ENCODE measurements around the gene NLK. TPM values are rescaled to one million over a fixed set of nuclear protein-coding genes. Genes with fewer than 3 reads are reported as not detected.
A peak's percentile ranks its signal among the peaks of the same experiment; 100 is the strongest.

Gene NLK
- total and polyA plus RNA-seq, 2 donors (not counting 1 experiment from before 2014, with no cell fraction given), result 14.4 to 16.1 TPM

DNA sequence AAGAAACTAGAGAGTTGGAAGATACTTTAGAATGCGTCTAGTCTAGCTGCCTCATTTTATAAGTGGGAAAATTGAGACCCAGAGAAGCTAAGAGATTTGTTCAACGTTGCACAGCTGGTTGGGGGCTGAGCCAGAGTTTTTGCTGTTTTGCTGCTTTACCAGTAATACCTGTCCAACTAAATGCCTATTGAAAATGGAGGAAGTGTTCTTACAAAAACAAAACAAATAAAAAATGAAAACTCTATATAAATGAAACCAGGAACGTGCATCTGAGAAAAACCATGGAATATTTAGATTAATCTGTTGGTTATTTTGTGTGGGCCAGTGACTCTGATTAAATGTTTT is 13.8 kb downstream of the NLK start:
- no peak for DNase-seq (ENCODE audit: low read depth in 2 of 2)
- H3K27me3 ChIP-seq (ENCODE audit: control insufficient read depth, insufficient read depth, low read length), result no peaks in the 10 kb centered on the region
- no peaks in the 10 kb centered on the region for H3K9me3 ChIP-seq (ENCODE audit: control insufficient read depth, insufficient read depth, low read depth, low read length)
- peaks cover 4% of the 10 kb centered on the region for H3K4me1 ChIP-seq (ENCODE audit: control insufficient read depth, extremely low read depth, insufficient read depth, low read length)
- no peaks in the 10 kb centered on the region for H4K20me1 ChIP-seq (ENCODE audit: control insufficient read depth, extremely low read depth, insufficient read depth, low read length)
- H3K4me2 ChIP-seq (ENCODE audit: extremely low read depth, insufficient read depth, low read length), result no peak overlapping the region
- TF ChIP-seq, protein P1, sequence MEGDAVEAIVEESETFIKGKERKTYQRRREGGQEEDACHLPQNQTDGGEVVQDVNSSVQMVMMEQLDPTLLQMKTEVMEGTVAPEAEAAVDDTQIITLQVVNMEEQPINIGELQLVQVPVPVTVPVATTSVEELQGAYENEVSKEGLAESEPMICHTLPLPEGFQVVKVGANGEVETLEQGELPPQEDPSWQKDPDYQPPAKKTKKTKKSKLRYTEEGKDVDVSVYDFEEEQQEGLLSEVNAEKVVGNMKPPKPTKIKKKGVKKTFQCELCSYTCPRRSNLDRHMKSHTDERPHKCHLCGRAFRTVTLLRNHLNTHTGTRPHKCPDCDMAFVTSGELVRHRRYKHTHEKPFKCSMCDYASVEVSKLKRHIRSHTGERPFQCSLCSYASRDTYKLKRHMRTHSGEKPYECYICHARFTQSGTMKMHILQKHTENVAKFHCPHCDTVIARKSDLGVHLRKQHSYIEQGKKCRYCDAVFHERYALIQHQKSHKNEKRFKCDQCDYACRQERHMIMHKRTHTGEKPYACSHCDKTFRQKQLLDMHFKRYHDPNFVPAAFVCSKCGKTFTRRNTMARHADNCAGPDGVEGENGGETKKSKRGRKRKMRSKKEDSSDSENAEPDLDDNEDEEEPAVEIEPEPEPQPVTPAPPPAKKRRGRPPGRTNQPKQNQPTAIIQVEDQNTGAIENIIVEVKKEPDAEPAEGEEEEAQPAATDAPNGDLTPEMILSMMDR (conservative IDR thresholded peaks at IDR 0.05 in 1 of 2, IDR thresholded peaks at IDR 0.05 in 1 of 2; ENCODE audit: low read depth in 1 of 2, low read length in 2 of 2), result no peak
- TF ChIP-seq EZH2 (IDR thresholded peaks at IDR 0.05; ENCODE audit: low read length, missing control alignments), result no peak
- H3K4me3 ChIP-seq (replicated peaks in 1 of 4; ENCODE audit: control extremely low read depth in 1 of 4, insufficient read depth in 1 of 4, low read depth in 3 of 4, low read length in 4 of 4), result no peak overlapping the region
- H3K27ac ChIP-seq (ENCODE audit: insufficient read depth, low read length), result no peak overlapping the region
- no peak overlapping the region for H2AFZ ChIP-seq (ENCODE audit: low read length)
- peaks cover 23% of the 10 kb centered on the region for H3K79me2 ChIP-seq (ENCODE audit: control insufficient read depth, insufficient read depth, low read length)
- H3K36me3 ChIP-seq (ENCODE audit: control insufficient read depth, insufficient read depth, low read length), result no peaks in the 10 kb centered on the region
- no peak overlapping the region for H3K9ac ChIP-seq (ENCODE audit: insufficient read depth, low read length)

DNA sequence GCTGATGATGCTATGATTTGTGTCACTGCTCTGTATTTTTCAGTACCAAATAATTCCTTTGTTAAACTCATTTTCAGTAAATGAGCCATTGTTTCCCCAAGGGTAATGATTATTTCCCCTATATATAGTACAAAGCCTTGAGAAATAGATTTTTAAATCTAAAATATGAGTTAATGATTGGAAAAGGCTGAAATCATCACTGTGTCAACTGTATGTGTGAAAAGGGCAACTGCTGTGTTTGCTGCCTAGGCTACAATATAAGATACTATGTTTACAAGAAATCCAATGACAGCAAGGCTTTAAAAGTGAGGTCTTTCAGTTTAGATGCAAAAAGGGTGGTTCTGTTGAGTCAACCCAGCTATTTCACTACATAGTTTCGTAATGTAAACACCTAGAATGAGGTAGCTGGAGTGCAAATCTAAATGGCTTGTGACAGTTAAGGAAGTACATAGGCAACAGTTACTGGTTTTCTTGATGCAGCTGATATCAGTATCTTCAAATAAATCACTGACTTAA is 15.3 kb downstream of the NLK start:
- TF ChIP-seq, protein P1 (conservative IDR thresholded peaks at IDR 0.05 in 1 of 2, IDR thresholded peaks at IDR 0.05 in 1 of 2; ENCODE audit: low read depth in 1 of 2, low read length in 2 of 2), result no peak
- no peak for TF ChIP-seq EZH2 (IDR thresholded peaks at IDR 0.05; ENCODE audit: low read length, missing control alignments)
- Histone ChIP-seq H4K20me1 (ENCODE audit: control insufficient read depth, extremely low read depth, insufficient read depth, low read length) (no peaks in the 10 kb centered on the region), H3K27ac (ENCODE audit: insufficient read depth, low read length) (no peak overlapping the region)

DNA sequence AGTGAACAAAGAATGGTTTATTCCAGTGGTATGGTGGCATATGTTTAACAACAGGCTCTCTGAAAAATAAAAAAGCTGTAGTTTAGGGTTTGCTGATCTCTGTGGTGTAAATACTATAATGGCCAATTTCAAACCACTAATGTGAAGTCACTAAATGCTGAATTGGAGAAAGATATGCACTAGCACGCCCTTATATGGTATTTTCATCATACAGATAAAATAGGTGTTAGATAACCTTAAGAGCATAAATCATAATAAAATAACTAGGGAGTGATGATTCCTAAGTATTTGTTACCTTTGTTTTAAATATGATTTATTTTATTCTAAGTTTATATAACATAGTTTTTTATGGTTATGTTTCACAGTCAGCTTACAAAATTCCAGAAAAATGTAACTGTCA is 17.2 kb downstream of the NLK start:
- H3K4me2 ChIP-seq (ENCODE audit: extremely low read depth, insufficient read depth, low read length), result no peak overlapping the region
- no peak overlapping the region for H2AFZ ChIP-seq (ENCODE audit: low read length)
- no peaks in the 10 kb centered on the region for H3K27me3 ChIP-seq (ENCODE audit: control insufficient read depth, insufficient read depth, low read length)
- no peak overlapping the region for H3K4me3 ChIP-seq (replicated peaks in 1 of 4; ENCODE audit: control extremely low read depth in 1 of 4, insufficient read depth in 1 of 4, low read depth in 3 of 4, low read length in 4 of 4)
- H4K20me1 ChIP-seq (ENCODE audit: control insufficient read depth, extremely low read depth, insufficient read depth, low read length), result no peaks in the 10 kb centered on the region
- H3K9me3 ChIP-seq (ENCODE audit: control insufficient read depth, insufficient read depth, low read depth, low read length), result no peaks in the 10 kb centered on the region
- no peaks in the 10 kb centered on the region for H3K36me3 ChIP-seq (ENCODE audit: control insufficient read depth, insufficient read depth, low read length)
- DNase-seq (ENCODE audit: low read depth in 2 of 2), result no peak
- peaks cover 4% of the 10 kb centered on the region for H3K4me1 ChIP-seq (ENCODE audit: control insufficient read depth, extremely low read depth, insufficient read depth, low read length)
- TF ChIP-seq, protein P1 (conservative IDR thresholded peaks at IDR 0.05 in 1 of 2, IDR thresholded peaks at IDR 0.05 in 1 of 2; ENCODE audit: low read depth in 1 of 2, low read length in 2 of 2), result no peak
- no peak for TF ChIP-seq EZH2 (IDR thresholded peaks at IDR 0.05; ENCODE audit: low read length, missing control alignments)
- H3K9ac ChIP-seq (ENCODE audit: insufficient read depth, low read length), result no peak overlapping the region
- no peak overlapping the region for H3K27ac ChIP-seq (ENCODE audit: insufficient read depth, low read length)
- peaks cover 34% of the 10 kb centered on the region for H3K79me2 ChIP-seq (ENCODE audit: control insufficient read depth, insufficient read depth, low read length)

More for the DNA sequence above, 15.3 kb downstream of the NLK start:
- no peak overlapping the region for H3K4me3 ChIP-seq (replicated peaks in 1 of 4; ENCODE audit: control extremely low read depth in 1 of 4, insufficient read depth in 1 of 4, low read depth in 3 of 4, low read length in 4 of 4)
- H3K79me2 ChIP-seq (ENCODE audit: control insufficient read depth, insufficient read depth, low read length), result peaks cover 29% of the 10 kb centered on the region
- H3K36me3 ChIP-seq (ENCODE audit: control insufficient read depth, insufficient read depth, low read length), result no peaks in the 10 kb centered on the region
- H3K9me3 ChIP-seq (ENCODE audit: control insufficient read depth, insufficient read depth, low read depth, low read length), result no peaks in the 10 kb centered on the region
- no peak overlapping the region for H3K9ac ChIP-seq (ENCODE audit: insufficient read depth, low read length)
- H3K27me3 ChIP-seq (ENCODE audit: control insufficient read depth, insufficient read depth, low read length), result no peaks in the 10 kb centered on the region
- peak; percentile 42 to 64 for DNase-seq (ENCODE audit: low read depth in 2 of 2)
- H3K4me1 ChIP-seq (ENCODE audit: control insufficient read depth, extremely low read depth, insufficient read depth, low read length), result peaks cover 4% of the 10 kb centered on the region
- H2AFZ ChIP-seq (ENCODE audit: low read length), result no peak overlapping the region
- no peak overlapping the region for H3K4me2 ChIP-seq (ENCODE audit: extremely low read depth, insufficient read depth, low read length)

All from fibroblast of lung (primary cell).